Activated T-helper 2 cell treated with anti-CD3 and anti-CD28 coated beads, Interferon-gamma antibody, Interleukin-2, Interleukin-4, amounts not matched to agents 10 μg/mL and 5 μg/mL and 100 μg/mL, durations not matched to agents 14 hours and 24 hours and 36 hours (primary cell): Measurements from ENCODE around the gene PICALM. TPM values are rescaled to one million over a fixed set of nuclear protein-coding genes. Genes with fewer than 3 reads are reported as not detected.

Experiments
- DNase-seq: peaks from one replicate; pipeline ENCODE4 v3.0.0; 2021; ENCODE audit warnings: low spot score
- H3K27ac Mint-ChIP-seq: one replicate; pipeline ENCODE4 v1.8.0; 2021; ENCODE audit warnings: mixed read lengths
- H3K27me3 Mint-ChIP-seq: one replicate; pipeline ENCODE4 v1.8.0; 2021; ENCODE audit warnings: low read depth, mixed read lengths
- H3K36me3 Mint-ChIP-seq: one replicate; pipeline ENCODE4 v1.8.0; 2021; ENCODE audit warnings: low read depth, mixed read lengths
- H3K4me1 Mint-ChIP-seq: one replicate; pipeline ENCODE4 v1.8.0; 2021; ENCODE audit warnings: low read depth, mixed read lengths
- H3K4me3 Mint-ChIP-seq: one replicate; pipeline ENCODE4 v1.8.0; 2021; ENCODE audit warnings: low read depth, mild to moderate bottlenecking, moderate library complexity, mixed read lengths
- H3K9me3 Mint-ChIP-seq: one replicate; pipeline ENCODE4 v1.8.0; 2021; ENCODE audit warnings: mixed read lengths
- intact Hi-C: fragments of 100-400 bp; cut with micrococcal nuclease; formaldehyde crosslinking; loops from one replicate; pipeline ENCODE4 v1.15.1; 2023
- total RNA-seq: library from RNA; stranded (reverse); gene quantifications from 2 replicates; pipeline ENCODE4 v1.2.3, GENCODE V29; 2022

PICALM gene
- total RNA-seq, 1 donor from 2014 or later = 213 TPM

- H3K9me3 Mint-ChIP-seq = no peaks in the 10 kb centered on the region
- peaks cover 77% of the 10 kb centered on the region for H3K36me3 Mint-ChIP-seq
- H3K4me1 Mint-ChIP-seq = peaks cover 14% of the 10 kb centered on the region
- no peaks in the 10 kb centered on the region for H3K27me3 Mint-ChIP-seq
- H3K4me3 Mint-ChIP-seq = no peak overlapping the region
- intact Hi-C loops = no loop called here
- no peak overlapping the region for H3K27ac Mint-ChIP-seq
- no peak for DNase-seq
Measured at GRCh38 chr11:85989746-85990145, 79.1 kb downstream of the PICALM start.

GRCh38 chr11:85988780-85989179 lies 80.1 kb downstream of the PICALM start:
- peaks cover 17% of the 10 kb centered on the region for H3K4me1 Mint-ChIP-seq
- no peak for DNase-seq
- peaks cover 79% of the 10 kb centered on the region for H3K36me3 Mint-ChIP-seq
- H3K27ac Mint-ChIP-seq = peak overlapping the region; percentile 42
- no peak overlapping the region for H3K4me3 Mint-ChIP-seq
- intact Hi-C loops = no loop called here
- H3K9me3 Mint-ChIP-seq = no peaks in the 10 kb centered on the region
- H3K27me3 Mint-ChIP-seq = no peaks in the 10 kb centered on the region

GRCh38 chr11:85977751-85978160 lies 91.1 kb downstream of the PICALM start:
- peak overlapping the region; percentile 59 for H3K27ac Mint-ChIP-seq
- H3K9me3 Mint-ChIP-seq = no peaks in the 10 kb centered on the region
- peaks cover 14% of the 10 kb centered on the region for H3K4me1 Mint-ChIP-seq
- intact Hi-C loops = no loop called here
- no peaks in the 10 kb centered on the region for H3K27me3 Mint-ChIP-seq
- peaks cover 69% of the 10 kb centered on the region for H3K36me3 Mint-ChIP-seq
- H3K4me3 Mint-ChIP-seq = no peak overlapping the region
- DNase-seq = no peak

- H3K27ac Mint-ChIP-seq = no peak overlapping the region
- H3K9me3 Mint-ChIP-seq = no peaks in the 10 kb centered on the region
- H3K36me3 Mint-ChIP-seq = peaks cover 69% of the 10 kb centered on the region
- no peaks in the 10 kb centered on the region for H3K27me3 Mint-ChIP-seq
- DNase-seq = no peak
- H3K4me3 Mint-ChIP-seq = no peak overlapping the region
- intact Hi-C loops = no loop called here
- H3K4me1 Mint-ChIP-seq = peaks cover 14% of the 10 kb centered on the region
Measured at GRCh38 chr11:85976525-85976924, 92.4 kb downstream of the PICALM start.

GRCh38 chr11:85974122-85974521 lies 94.8 kb downstream of the PICALM start:
- Mint-ChIP-seq H3K27ac (no peak overlapping the region), H3K36me3 (peaks cover 84% of the 10 kb centered on the region), H3K4me1 (peaks cover 21% of the 10 kb centered on the region), H3K9me3 (no peaks in the 10 kb centered on the region), H3K27me3 (no peaks in the 10 kb centered on the region), H3K4me3 (no peak overlapping the region)
- intact Hi-C loops = no loop called here
- no peak for DNase-seq

GRCh38 chr11:85970593-85970992 lies 98.3 kb downstream of the PICALM start:
- DNase-seq = no peak
- Mint-ChIP-seq H3K4me3 (no peak overlapping the region), H3K4me1 (peaks cover 21% of the 10 kb centered on the region), H3K27me3 (no peaks in the 10 kb centered on the region), H3K36me3 (peaks cover 86% of the 10 kb centered on the region), H3K27ac (no peak overlapping the region), H3K9me3 (no peaks in the 10 kb centered on the region)
- intact Hi-C loops = no loop called here

GRCh38 chr11:85967457-85967856 lies 101.4 kb downstream of the PICALM start:
- Mint-ChIP-seq H3K9me3 (no peaks in the 10 kb centered on the region), H3K36me3 (peaks cover 89% of the 10 kb centered on the region), H3K27ac (no peak overlapping the region), H3K4me3 (no peak overlapping the region), H3K27me3 (no peaks in the 10 kb centered on the region), H3K4me1 (peaks cover 21% of the 10 kb centered on the region)
- intact Hi-C loops = loop anchor here (5.0 kb wide), 1 partner anchor 35 kb away; no protein-coding TSS in a partner anchor
- DNase-seq = no peak

GRCh38 chr11:85965202-85965601 lies 103.7 kb downstream of the PICALM start:
- H3K27me3 Mint-ChIP-seq = no peaks in the 10 kb centered on the region
- peaks cover 29% of the 10 kb centered on the region for H3K4me1 Mint-ChIP-seq
- no peak for DNase-seq
- no peaks in the 10 kb centered on the region for H3K9me3 Mint-ChIP-seq
- intact Hi-C loops = loop anchor here (5.0 kb wide), 1 partner anchor 37 kb away; no protein-coding TSS in a partner anchor
- peaks cover 91% of the 10 kb centered on the region for H3K36me3 Mint-ChIP-seq
- no peak overlapping the region for H3K27ac Mint-ChIP-seq
- no peak overlapping the region for H3K4me3 Mint-ChIP-seq

GRCh38 chr11:85961930-85962363 lies 106.9 kb downstream of the PICALM start:
- H3K27ac Mint-ChIP-seq = no peak overlapping the region
- H3K4me3 Mint-ChIP-seq = no peak overlapping the region
- intact Hi-C loops = no loop called here
- no peak for DNase-seq
- H3K9me3 Mint-ChIP-seq = no peaks in the 10 kb centered on the region
- H3K4me1 Mint-ChIP-seq = peaks cover 11% of the 10 kb centered on the region
- peaks cover 93% of the 10 kb centered on the region for H3K36me3 Mint-ChIP-seq
- H3K27me3 Mint-ChIP-seq = no peaks in the 10 kb centered on the region

GRCh38 chr11:85961130-85961529 lies 107.8 kb downstream of the PICALM start:
- H3K4me3 Mint-ChIP-seq = no peak overlapping the region

GRCh38 chr11:85960678-85961077 lies 108.2 kb downstream of the PICALM start:
- no peak overlapping the region for H3K4me3 Mint-ChIP-seq
- H3K4me1 Mint-ChIP-seq = peaks cover 11% of the 10 kb centered on the region
- H3K9me3 Mint-ChIP-seq = no peaks in the 10 kb centered on the region
- DNase-seq = no peak
- H3K27me3 Mint-ChIP-seq = no peaks in the 10 kb centered on the region
- peaks cover 94% of the 10 kb centered on the region for H3K36me3 Mint-ChIP-seq
- intact Hi-C loops = no loop called here
- peak overlapping the region; percentile 29 for H3K27ac Mint-ChIP-seq

More at GRCh38 chr11:85961130-85961529, 107.8 kb downstream of the PICALM start:
- no peaks in the 10 kb centered on the region for H3K27me3 Mint-ChIP-seq
- H3K36me3 Mint-ChIP-seq = peaks cover 93% of the 10 kb centered on the region
- no peak for DNase-seq
- H3K9me3 Mint-ChIP-seq = no peaks in the 10 kb centered on the region
- peaks cover 11% of the 10 kb centered on the region for H3K4me1 Mint-ChIP-seq
- H3K27ac Mint-ChIP-seq = no peak overlapping the region
- intact Hi-C loops = no loop called here

GRCh38 chr11:85955531-85955930 lies 113.4 kb downstream of the PICALM start:
- H3K36me3 Mint-ChIP-seq = peaks cover 81% of the 10 kb centered on the region
- intact Hi-C loops = no loop called here
- DNase-seq = no peak
- no peaks in the 10 kb centered on the region for H3K27me3 Mint-ChIP-seq
- H3K9me3 Mint-ChIP-seq = peaks cover 13% of the 10 kb centered on the region
- no peak overlapping the region for H3K4me3 Mint-ChIP-seq
- peaks cover 3% of the 10 kb centered on the region for H3K4me1 Mint-ChIP-seq
- H3K27ac Mint-ChIP-seq = no peak overlapping the region

- no peak for DNase-seq
- Mint-ChIP-seq H3K4me3 (no peak overlapping the region), H3K4me1 (peaks cover 8% of the 10 kb centered on the region), H3K9me3 (peaks cover 13% of the 10 kb centered on the region), H3K27ac (peak overlapping the region; percentile 48), H3K36me3 (peaks cover 64% of the 10 kb centered on the region), H3K27me3 (no peaks in the 10 kb centered on the region)
- intact Hi-C loops = no loop called here
Measured at GRCh38 chr11:85953491-85954143, 115.3 kb downstream of the PICALM start.
